T-cell (primary cell): ENCODE measurements around the gene PSEN1. TPM values are rescaled to one million over a fixed set of nuclear protein-coding genes. Genes with fewer than 3 reads are reported as not detected.

Experiments used
- ATAC-seq, 4 experiments: fragments of 200-7000 bp in 3 of 4; fragments of 150-1000 bp in 1 of 4; cut with Tn5 transposase; replicated peaks in 1 of 4; 1 replicate in 3 of 4; 2 replicates in 1 of 4; pipeline ENCODE4 v1.10.0; 2021; ENCODE audit warnings: moderate library complexity in 3 of 4, mild to moderate bottlenecking in 2 of 4, moderate number of reproducible peaks in 1 of 4
- CTCF ChIA-PET, 2 donors: fragments of 300-600 bp; sonication (Branson Sonifier 250); formaldehyde crosslinking; loops; one replicate each; lab custom pipeline; 2022; ENCODE audit warnings: antibody characterized with exemption in 2 of 2; lab: Charles Lee
- POLR2A ChIA-PET, 2 donors: fragments of 300-600 bp; sonication (Branson Sonifier 250); formaldehyde crosslinking; loops; one replicate each; lab custom pipeline; 2022; ENCODE audit warnings: antibody characterized with exemption in 2 of 2; lab: Charles Lee
- DNase-seq, 35 experiments: peaks; one replicate each; pipeline versions ENCODE4 v3.0.0 to v3.0.0-alpha.2; 2013 to 2023
- H3K27ac ChIP-seq: one replicate; pipeline ENCODE4 v1.5.1; 2013; ENCODE audit warnings: low read length
- H3K27me3 ChIP-seq, 2 experiments: replicated peaks in 1 of 2; 1 replicate in 1 of 2; 2 replicates in 1 of 2; pipeline versions ENCODE4 v1.6.1 to v1.7.0; 2013; ENCODE audit warnings: low read length in 1 of 2, mixed read lengths in 1 of 2; ENCODE audit not compliant: control insufficient read depth in 2 of 2, insufficient read depth in 2 of 2; ENCODE audit errors: extremely low read depth in 1 of 2
- H3K36me3 ChIP-seq, 2 donors: 1 replicate in 1 of 2; 2 replicates in 1 of 2; pipeline versions ENCODE4 v1.6.1 to v1.7.0; 2013; ENCODE audit warnings: low read length in 1 of 2; ENCODE audit not compliant: control insufficient read depth in 2 of 2, insufficient read depth in 1 of 2; ENCODE audit errors: extremely low read depth in 1 of 2
- H3K4me1 ChIP-seq, 2 experiments: 1 replicate in 1 of 2; 2 replicates in 1 of 2; pipeline versions ENCODE4 v1.6.1 to v1.7.0; 2013; ENCODE audit warnings: low read length in 2 of 2, mixed read lengths in 1 of 2; ENCODE audit not compliant: insufficient read depth in 2 of 2, control insufficient read depth in 1 of 2; ENCODE audit errors: extremely low read depth in 1 of 2
- H3K4me3 ChIP-seq, 2 donors: 1 replicate in 1 of 2; 2 replicates in 1 of 2; pipeline versions ENCODE4 v1.5.1 to v1.7.0; 2013; ENCODE audit warnings: mild to moderate bottlenecking in 2 of 2, low read length in 1 of 2, moderate library complexity in 1 of 2; ENCODE audit not compliant: control insufficient read depth in 1 of 2; ENCODE audit errors: extremely low read depth in 1 of 2
- H3K9me3 ChIP-seq: 2 replicates; pipeline ENCODE4 v1.7.0; 2013
- H3K27ac Mint-ChIP-seq, 2 donors: one replicate each; pipeline ENCODE4 v1.8.0; 2020 to 2021; ENCODE audit warnings: mild to moderate bottlenecking in 2 of 2, mixed read lengths in 2 of 2
- H3K27me3 Mint-ChIP-seq, 2 donors: one replicate each; pipeline ENCODE4 v1.8.0; 2021 to 2022; ENCODE audit warnings: mixed read lengths in 2 of 2
- H3K36me3 Mint-ChIP-seq: one replicate; pipeline ENCODE4 v1.8.0; 2021; ENCODE audit warnings: mixed read lengths
- H3K4me1 Mint-ChIP-seq, 3 donors: one replicate each; pipeline ENCODE4 v1.8.0; 2020 to 2022; ENCODE audit warnings: mixed read lengths in 3 of 3, mild to moderate bottlenecking in 1 of 3
- H3K4me3 Mint-ChIP-seq, 3 donors: one replicate each; pipeline ENCODE4 v1.8.0; 2020 to 2022; ENCODE audit warnings: mild to moderate bottlenecking in 3 of 3, mixed read lengths in 3 of 3, moderate library complexity in 3 of 3
- H3K9me3 Mint-ChIP-seq, 3 donors: one replicate each; pipeline ENCODE4 v1.8.0; 2020 to 2022; ENCODE audit warnings: mixed read lengths in 3 of 3
- WGBS: methylation state at CpG from one replicate; pipeline ENCODE4 v1.1.5; 2013; ENCODE audit warnings: missing lambda C conversion rate; ENCODE audit not compliant: insufficient coverage; 5-methylcytosine and 5-hydroxymethylcytosine counted together
- total RNA-seq, 35 experiments: library from RNA in 6 of 35; stranded (reverse) in 6 of 35; fragments of 120-200 nt in 1 of 35; gene quantifications; one replicate each; pipeline versions ENCODE4 v1.2.1 to v1.2.4 and lab custom pipeline; 2013 to 2026

PSEN1 gene
- total RNA-seq, 5 donors from 2014 or later (not counting 1 experiment from before 2014, with no cell fraction given): 31.7 to 49.2 (median 37.9) TPM

DNA sequence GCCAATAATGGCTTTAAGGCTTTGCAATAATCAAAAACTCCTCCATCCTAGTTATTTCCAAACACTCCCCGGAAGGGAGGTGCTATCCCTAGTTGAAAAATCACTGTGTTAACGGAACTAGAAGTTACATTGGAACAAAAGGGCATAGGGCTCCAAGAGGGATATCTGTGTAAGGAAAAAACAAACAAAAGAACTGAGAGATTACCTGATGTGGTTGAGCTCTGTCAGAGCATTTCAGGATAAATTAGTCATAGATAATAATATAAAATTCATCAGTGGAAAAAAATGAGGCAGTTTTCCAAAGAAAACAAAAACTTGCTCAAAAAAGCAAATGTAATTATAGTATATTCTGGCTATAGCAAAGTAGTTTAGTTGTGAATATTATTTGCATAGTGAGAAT, 73.6 kb downstream of the PSEN1 start:
- no CpG with 5 or more reads among the region's 2 CpGs for WGBS
- ChIA-PET POLR2A (no interaction called here), CTCF (no interaction called here)
- Histone ChIP-seq H3K4me3 (no peak overlapping the region), H3K9me3 (no peaks in the 10 kb centered on the region), H3K4me1 (no peaks in the 10 kb centered on the region), H3K36me3 (peaks cover 27 to 78% of the 10 kb centered on the region in 2 donors), H3K27me3 (no peaks in the 10 kb centered on the region), H3K27ac (no peak overlapping the region)
- Mint-ChIP-seq H3K4me1 (no peaks in the 10 kb centered on the region), H3K27me3 (no peaks in the 10 kb centered on the region), H3K4me3 (no peak overlapping the region), H3K36me3 (peaks cover 66% of the 10 kb centered on the region), H3K27ac (no peak overlapping the region), H3K9me3 (no peaks in the 10 kb centered on the region)
- no peak for ATAC-seq
- no peak for DNase-seq

GRCh38 chr14:73211251-73212040, 75.1 kb downstream of the PSEN1 start:
- H3K4me3 ChIP-seq: no peak overlapping the region
- H3K27me3 ChIP-seq: no peaks in the 10 kb centered on the region
- H3K36me3 ChIP-seq: peaks cover 24 to 71% of the 10 kb centered on the region in 2 donors
- Mint-ChIP-seq H3K9me3 (no peaks in the 10 kb centered on the region), H3K4me1 (no peaks in the 10 kb centered on the region), H3K27ac (no peak overlapping the region), H3K4me3 (no peak overlapping the region), H3K36me3 (peaks cover 62% of the 10 kb centered on the region), H3K27me3 (no peaks in the 10 kb centered on the region)
- H3K9me3 ChIP-seq: no peaks in the 10 kb centered on the region
- ChIA-PET POLR2A (interaction anchor here (0.5 kb wide), 2 partner anchors 24 to 75 kb away, joined by 3 to 15 read pairs; partner anchors contain the start of gene PSEN1 (in 1 of the 2)), CTCF (interaction anchor here in 1 of 2 donors (0.5 to 0.6 kb wide), 2 partner anchors 135 to 262 kb away, joined by 3 to 6 read pairs; no protein-coding TSS in a partner anchor)
- DNase-seq (no peak), ATAC-seq (no peak)
- H3K4me1 ChIP-seq: no peaks in the 10 kb centered on the region
- H3K27ac ChIP-seq: no peak overlapping the region
- 100% methylated on average over 3 of the region's 7 CpGs for WGBS

DNA sequence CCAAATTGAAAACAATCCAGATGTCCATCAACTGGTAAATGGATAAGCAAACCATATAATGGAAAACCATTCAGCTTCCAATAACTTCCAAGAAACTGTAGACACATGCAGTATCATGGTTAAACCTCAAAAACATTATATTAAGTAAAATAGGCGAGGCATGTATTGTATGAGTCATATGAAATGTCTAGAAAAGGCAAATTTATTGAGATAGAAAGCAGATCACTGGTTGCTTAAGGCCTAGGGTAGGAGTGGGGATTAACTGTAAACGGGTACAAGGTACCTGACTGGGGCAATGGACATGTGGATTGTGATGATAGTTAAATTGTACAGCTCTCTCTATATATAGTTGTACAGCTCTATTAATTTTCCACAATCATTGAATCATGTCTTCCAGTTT, 79.7 kb downstream of the PSEN1 start:
- Mint-ChIP-seq H3K27me3 (no peaks in the 10 kb centered on the region), H3K9me3 (no peaks in the 10 kb centered on the region), H3K4me3 (no peak overlapping the region), H3K4me1 (peaks cover 0 to 5% (median 0%) of the 10 kb centered on the region in 3 donors), H3K36me3 (peaks cover 64% of the 10 kb centered on the region), H3K27ac (no peak overlapping the region)
- no peak overlapping the region for H3K4me3 ChIP-seq
- ATAC-seq: no peak
- H3K9me3 ChIP-seq: no peaks in the 10 kb centered on the region
- peaks cover 9 to 73% of the 10 kb centered on the region in 2 donors for H3K36me3 ChIP-seq
- no CpG with 5 or more reads among the region's 2 CpGs for WGBS
- H3K4me1 ChIP-seq: no peaks in the 10 kb centered on the region
- H3K27me3 ChIP-seq: no peaks in the 10 kb centered on the region
- CTCF ChIA-PET: no interaction called here
- DNase-seq: no peak
- no peak overlapping the region for H3K27ac ChIP-seq
- POLR2A ChIA-PET: interaction anchor here in 1 of 2 donors (0.5 kb wide), 1 partner anchor 1078 kb away, joined by 3 read pairs; no protein-coding TSS in a partner anchor

- Histone ChIP-seq H3K9me3 (no peaks in the 10 kb centered on the region), H3K27me3 (no peaks in the 10 kb centered on the region), H3K27ac (no peak overlapping the region), H3K4me1 (no peaks in the 10 kb centered on the region), H3K4me3 (no peak overlapping the region), H3K36me3 (peaks cover 5 to 75% of the 10 kb centered on the region in 2 donors)
- DNase-seq (no peak), ATAC-seq (no peak)
- Mint-ChIP-seq H3K36me3 (peaks cover 66% of the 10 kb centered on the region), H3K4me1 (peaks cover 0 to 5% (median 0%) of the 10 kb centered on the region in 3 donors), H3K9me3 (no peaks in the 10 kb centered on the region), H3K27ac (no peak overlapping the region), H3K27me3 (no peaks in the 10 kb centered on the region), H3K4me3 (no peak overlapping the region)
- no CpG with 5 or more reads among the region's 1 CpG for WGBS
- ChIA-PET POLR2A (no interaction called here), CTCF (interaction anchor here in 1 of 2 donors (0.6 kb wide), 1 partner anchor 39 kb away, joined by 4 read pairs; no protein-coding TSS in a partner anchor)
Observed at GRCh38 chr14:73217411-73217810, 81.1 kb downstream of the PSEN1 start.

DNA sequence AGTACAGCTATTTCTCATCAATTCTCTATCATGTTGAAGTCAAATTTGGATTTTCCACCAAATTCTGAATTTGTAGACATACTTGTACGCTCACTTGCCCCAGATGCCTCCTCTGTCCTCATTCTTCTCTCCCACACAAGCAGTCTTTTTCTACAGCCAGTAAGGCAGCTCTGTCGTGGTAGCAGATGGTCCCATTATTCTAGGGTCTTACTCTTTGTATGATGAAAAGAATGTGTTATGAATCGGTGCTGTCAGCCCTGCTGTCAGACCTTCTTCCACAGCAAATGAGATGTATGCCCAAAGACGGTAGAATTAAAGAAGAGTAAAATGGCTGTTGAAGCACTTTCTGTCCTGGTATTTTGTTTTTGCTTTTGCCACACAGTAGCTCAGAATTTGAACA, 83.8 kb downstream of the PSEN1 start:
- H3K27ac Mint-ChIP-seq: no peak overlapping the region
- H3K4me1 Mint-ChIP-seq: peaks cover 3 to 5% (median 4%) of the 10 kb centered on the region in 3 donors
- H3K27me3 Mint-ChIP-seq: no peaks in the 10 kb centered on the region
- no peak for DNase-seq
- ATAC-seq: no peak
- no peaks in the 10 kb centered on the region for H3K9me3 ChIP-seq
- H3K27ac ChIP-seq: no peak overlapping the region
- POLR2A ChIA-PET: no interaction called here
- WGBS: 94% methylated on average over 3 of the region's 4 CpGs
- no peaks in the 10 kb centered on the region for H3K27me3 ChIP-seq
- H3K4me1 ChIP-seq: no peaks in the 10 kb centered on the region
- no peaks in the 10 kb centered on the region for H3K9me3 Mint-ChIP-seq
- CTCF ChIA-PET: interaction anchor here in 1 of 2 donors (0.6 kb wide), 1 partner anchor 815 kb away, joined by 3 read pairs; no protein-coding TSS in a partner anchor
- no peak overlapping the region for H3K4me3 ChIP-seq
- H3K36me3 ChIP-seq: peaks cover 5 to 67% of the 10 kb centered on the region in 2 donors
- peaks cover 61% of the 10 kb centered on the region for H3K36me3 Mint-ChIP-seq
- no peak overlapping the region for H3K4me3 Mint-ChIP-seq

- Histone ChIP-seq H3K36me3 (peaks cover 5 to 69% of the 10 kb centered on the region in 2 donors), H3K4me1 (no peaks in the 10 kb centered on the region), H3K4me3 (no peak overlapping the region), H3K9me3 (no peaks in the 10 kb centered on the region), H3K27me3 (no peaks in the 10 kb centered on the region), H3K27ac (no peak overlapping the region)
- ChIA-PET POLR2A (no interaction called here), CTCF (interaction anchor here in 1 of 2 donors (0.7 kb wide), 1 partner anchor 57 kb away, joined by 3 read pairs; no protein-coding TSS in a partner anchor)
- Mint-ChIP-seq H3K27ac (no peak overlapping the region), H3K9me3 (no peaks in the 10 kb centered on the region), H3K4me1 (peaks cover 3 to 5% (median 4%) of the 10 kb centered on the region in 3 donors), H3K36me3 (peaks cover 63% of the 10 kb centered on the region), H3K4me3 (no peak overlapping the region), H3K27me3 (no peaks in the 10 kb centered on the region)
- ATAC-seq (no peak), DNase-seq (no peak)
- WGBS: no CpG with 5 or more reads among the region's 5 CpGs
Observed at GRCh38 chr14:73220634-73221033, 84.3 kb downstream of the PSEN1 start.
